Caco-2 (cell line): ENCODE measurements around the gene CLIC3. TPM values are rescaled to one million over a fixed set of nuclear protein-coding genes. Genes with fewer than 3 reads are reported as not detected.

Experiments used
- BruUV-seq: library from RNA; stranded (reverse); fragments of 400-500 nt; replicated peaks from 2 replicates; lab custom pipeline; 2021; lab: Mats Ljungman, UMichigan
- CTCF ChIA-PET: fragments of 300-600 bp; sonication (Branson Sonifier 250); formaldehyde crosslinking; loops from one replicate; lab custom pipeline; 2022; ENCODE audit warnings: antibody characterized with exemption; lab: Charles Lee
- POLR2A ChIA-PET: fragments of 300-600 bp; sonication (Branson Sonifier 250); formaldehyde crosslinking; loops from one replicate; lab custom pipeline; 2022; ENCODE audit warnings: antibody characterized with exemption; lab: Charles Lee
- DNase-seq, 2 experiments: peaks; one replicate each; pipeline versions ENCODE4 v3.0.0 to v3.0.0-alpha.2; 2020 to 2022
- H3K27me3 ChIP-seq: replicated peaks from 2 replicates; pipeline ENCODE4 v1.6.0; 2011; ENCODE audit warnings: low read length; ENCODE audit not compliant: control insufficient read depth, insufficient read depth
- H3K36me3 ChIP-seq: 2 replicates; pipeline ENCODE4 v1.5.1; 2011; ENCODE audit warnings: low read length; ENCODE audit not compliant: control insufficient read depth, insufficient read depth
- H3K4me1 ChIP-seq: fragments of 250-450 bp; sonication (Bioruptor Pico); 2 replicates; pipeline ENCODE4 v1.5.1; 2020; ENCODE audit warnings: mild to moderate bottlenecking
- H3K4me3 ChIP-seq: 2 replicates; pipeline ENCODE4 v1.5.1; 2011; ENCODE audit warnings: low read depth, mild to moderate bottlenecking, control low read depth, low read length
- H3K9me3 ChIP-seq: fragments of 250-450 bp; sonication (Bioruptor Pico); 2 replicates; pipeline ENCODE4 v1.5.1; 2020; ENCODE audit warnings: mild to moderate bottlenecking, moderate library complexity
- H3K27ac Mint-ChIP-seq: one replicate; pipeline ENCODE4 v1.8.0; 2022; ENCODE audit warnings: mixed read lengths; ENCODE audit not compliant: unreplicated experiment
- H3K27me3 Mint-ChIP-seq: one replicate; pipeline ENCODE4 v1.8.0; 2022; ENCODE audit warnings: mixed read lengths; ENCODE audit not compliant: insufficient read depth, unreplicated experiment
- H3K36me3 Mint-ChIP-seq: one replicate; pipeline ENCODE4 v1.8.0; 2022; ENCODE audit warnings: mild to moderate bottlenecking, mixed read lengths; ENCODE audit not compliant: insufficient read depth, unreplicated experiment
- H3K4me1 Mint-ChIP-seq: one replicate; pipeline ENCODE4 v1.8.0; 2022; ENCODE audit warnings: low read depth, mixed read lengths; ENCODE audit not compliant: unreplicated experiment
- H3K4me3 Mint-ChIP-seq: one replicate; pipeline ENCODE4 v1.8.0; 2022; ENCODE audit warnings: mild to moderate bottlenecking, moderate library complexity, mixed read lengths; ENCODE audit not compliant: unreplicated experiment
- H3K9me3 Mint-ChIP-seq: one replicate; pipeline ENCODE4 v1.8.0; 2022; ENCODE audit warnings: mixed read lengths; ENCODE audit not compliant: unreplicated experiment
- intact Hi-C: fragments of 100-400 bp; cut with micrococcal nuclease; formaldehyde crosslinking; loops from one replicate; pipeline ENCODE4 v1.10.0; 2022; ENCODE audit not compliant: unreplicated experiment
- total RNA-seq: library from RNA; stranded (reverse); gene quantifications from 2 replicates; pipeline ENCODE4 v1.2.3, GENCODE V29; 2022
- TF ChIP-seq, protein P1 (sequence below), 2 experiments: fragments of 200-600 bp in 1 of 2; IDR thresholded peaks; 1 replicate in 1 of 2; 2 replicates in 1 of 2; pipeline versions ENCODE4 v1.5.1 to v1.8.0; 2011 to 2022; ENCODE audit warnings: antibody characterized with exemption in 1 of 2, control low read depth in 1 of 2, inconsistent platforms in 1 of 2, low read depth in 1 of 2, low read length in 1 of 2, mild to moderate bottlenecking in 1 of 2, moderate library complexity in 1 of 2; ENCODE audit not compliant: insufficient read depth in 1 of 2, severe bottlenecking in 1 of 2, unreplicated experiment in 1 of 2

Gene CLIC3
- total RNA-seq, 1 experiment from 2014 or later: 4.7 TPM

DNA sequence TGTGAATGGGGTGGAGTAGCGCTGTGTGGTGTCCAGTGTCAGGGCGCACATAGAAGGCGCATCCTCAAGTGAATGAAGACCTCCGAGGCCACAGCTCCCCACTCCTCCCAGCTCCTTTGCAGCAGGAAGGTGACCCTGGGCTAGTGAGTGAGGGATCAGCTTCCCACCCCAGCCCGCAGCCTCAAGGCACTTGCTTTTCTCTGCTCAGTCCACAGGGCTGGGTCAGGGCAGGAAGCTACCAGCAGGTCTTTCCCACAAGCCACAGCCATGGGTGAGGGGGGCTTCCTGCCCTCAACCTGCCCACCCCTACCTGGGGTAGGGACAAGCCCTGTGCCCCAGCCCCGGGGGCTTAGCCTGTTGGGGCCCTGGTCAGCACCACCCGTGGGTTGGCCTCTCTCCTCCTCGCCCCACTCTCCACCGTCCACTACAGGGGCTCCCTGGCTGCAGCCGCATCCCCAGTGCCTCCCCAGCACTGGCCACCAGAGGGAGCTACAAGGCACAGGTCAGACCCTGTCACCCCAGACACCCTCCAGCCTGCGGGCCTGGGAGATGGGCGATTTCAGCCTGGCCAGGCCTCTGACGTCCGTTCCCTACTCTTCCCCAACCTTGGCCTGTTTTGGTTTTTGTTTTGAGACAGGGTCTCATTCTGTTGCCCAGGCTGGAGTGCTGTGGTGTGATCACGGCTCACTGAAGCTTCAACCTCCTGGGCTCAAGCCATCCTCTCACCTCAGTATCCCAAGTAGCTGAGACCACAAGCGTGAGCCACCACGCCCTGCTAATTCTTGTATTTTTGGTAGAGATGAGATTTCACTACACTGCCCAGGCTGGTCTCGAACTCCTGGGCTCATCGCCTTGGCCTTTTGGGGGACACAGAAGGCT, 32.9 kb upstream of the CLIC3 start:
- DNase-seq: peak; percentile 85 to 90
- CTCF ChIA-PET: interaction anchor here (0.5 to 3.6 kb wide), 39 partner anchors 10 to 334 kb away, joined by 3 to 42 read pairs (median 4); partner anchors contain the start of genes AJM1, CLIC3, ENTPD2 and FBXW5
- POLR2A ChIA-PET: interaction anchor here (0.6 to 1.4 kb wide), 2 partner anchors 37 to 57 kb away, joined by 3 to 6 read pairs; partner anchors contain the start of gene MAN1B1
- Mint-ChIP-seq H3K4me3 (peak overlapping the region; percentile 74), H3K27me3 (no peaks in the 10 kb centered on the region), H3K4me1 (no peaks in the 10 kb centered on the region), H3K9me3 (no peaks in the 10 kb centered on the region), H3K27ac (peak overlapping the region; percentile 42), H3K36me3 (peaks cover 5% of the 10 kb centered on the region)
- H3K4me1 ChIP-seq: peaks cover 14% of the 10 kb centered on the region
- peak overlapping the region; percentile 75 for H3K4me3 ChIP-seq
- no peaks in the 10 kb centered on the region for H3K27me3 ChIP-seq
- TF ChIP-seq, protein P1, sequence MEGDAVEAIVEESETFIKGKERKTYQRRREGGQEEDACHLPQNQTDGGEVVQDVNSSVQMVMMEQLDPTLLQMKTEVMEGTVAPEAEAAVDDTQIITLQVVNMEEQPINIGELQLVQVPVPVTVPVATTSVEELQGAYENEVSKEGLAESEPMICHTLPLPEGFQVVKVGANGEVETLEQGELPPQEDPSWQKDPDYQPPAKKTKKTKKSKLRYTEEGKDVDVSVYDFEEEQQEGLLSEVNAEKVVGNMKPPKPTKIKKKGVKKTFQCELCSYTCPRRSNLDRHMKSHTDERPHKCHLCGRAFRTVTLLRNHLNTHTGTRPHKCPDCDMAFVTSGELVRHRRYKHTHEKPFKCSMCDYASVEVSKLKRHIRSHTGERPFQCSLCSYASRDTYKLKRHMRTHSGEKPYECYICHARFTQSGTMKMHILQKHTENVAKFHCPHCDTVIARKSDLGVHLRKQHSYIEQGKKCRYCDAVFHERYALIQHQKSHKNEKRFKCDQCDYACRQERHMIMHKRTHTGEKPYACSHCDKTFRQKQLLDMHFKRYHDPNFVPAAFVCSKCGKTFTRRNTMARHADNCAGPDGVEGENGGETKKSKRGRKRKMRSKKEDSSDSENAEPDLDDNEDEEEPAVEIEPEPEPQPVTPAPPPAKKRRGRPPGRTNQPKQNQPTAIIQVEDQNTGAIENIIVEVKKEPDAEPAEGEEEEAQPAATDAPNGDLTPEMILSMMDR (IDR thresholded peaks at IDR 0.05; ENCODE audit: insufficient read depth in 1 of 2, low read depth in 1 of 2, low read length in 1 of 2, severe bottlenecking in 1 of 2, unreplicated experiment in 1 of 2): peak; percentile 86 to 97
- intact Hi-C loops: loop anchor here (2.0 kb wide), 1 partner anchor 80 kb away; no protein-coding TSS in a partner anchor
- BruUV-seq: no TSS peak
- no peaks in the 10 kb centered on the region for H3K36me3 ChIP-seq
- no peaks in the 10 kb centered on the region for H3K9me3 ChIP-seq

DNA sequence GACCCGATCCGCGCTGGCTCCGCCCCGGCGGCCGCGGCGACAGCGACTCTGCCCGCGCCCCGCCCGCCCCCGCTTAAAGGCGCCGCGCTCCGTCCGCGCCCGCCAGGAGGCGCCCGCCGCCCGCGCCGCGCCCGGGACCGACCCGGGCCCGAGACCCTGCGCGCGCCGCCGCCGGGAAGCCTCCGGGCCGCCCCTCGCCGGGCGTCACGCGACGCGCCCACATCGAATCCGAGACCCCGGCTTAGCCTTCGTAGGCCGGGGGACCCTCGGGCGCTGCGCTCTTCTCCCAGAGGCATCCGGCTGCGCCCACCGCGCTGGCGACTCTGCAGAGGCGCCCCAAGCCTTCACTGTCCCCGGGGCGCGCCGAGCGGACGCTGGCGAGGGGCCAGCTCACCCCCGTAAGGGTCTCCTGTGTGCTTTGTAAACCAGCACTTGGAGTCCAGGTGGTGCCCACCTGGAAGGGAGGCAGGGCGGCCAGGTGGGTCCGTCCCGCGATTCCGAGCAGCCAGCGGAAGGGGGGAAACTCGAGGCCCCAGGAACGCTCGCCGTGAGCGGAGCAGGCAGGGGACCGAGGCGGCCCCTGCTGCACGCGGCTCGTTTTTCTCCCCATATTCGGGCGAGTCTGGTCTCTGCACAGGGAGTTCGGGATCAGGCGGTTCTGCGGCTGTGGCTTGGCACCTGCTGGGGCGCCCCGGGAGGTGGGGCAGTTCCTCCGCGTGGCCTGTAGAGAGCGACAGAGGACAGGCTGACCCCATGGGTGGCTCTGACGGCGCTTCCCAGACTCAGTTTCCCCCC, 32.1 kb upstream of the CLIC3 start:
- peak; percentile 69 to 82 for DNase-seq
- TF ChIP-seq, protein P1 (IDR thresholded peaks at IDR 0.05; ENCODE audit: insufficient read depth in 1 of 2, low read depth in 1 of 2, low read length in 1 of 2, severe bottlenecking in 1 of 2, unreplicated experiment in 1 of 2): peak in 1 of 2 experiments; percentile 69
- peaks cover 14% of the 10 kb centered on the region for H3K4me1 ChIP-seq
- H3K4me3 ChIP-seq: peak overlapping the region; percentile 75
- H3K27me3 Mint-ChIP-seq: no peaks in the 10 kb centered on the region
- H3K27me3 ChIP-seq: no peaks in the 10 kb centered on the region
- intact Hi-C loops: loop anchor here (2.0 kb wide), 1 partner anchor 80 kb away; no protein-coding TSS in a partner anchor
- ChIA-PET CTCF (interaction anchor here (0.6 to 3.6 kb wide), 23 partner anchors 18 to 238 kb away, joined by 3 to 42 read pairs (median 5); partner anchors contain the start of genes CLIC3, FBXW5, MAN1B1 and PAXX), POLR2A (interaction anchor here (0.6 to 1.4 kb wide), 2 partner anchors 37 to 58 kb away, joined by 3 to 6 read pairs; partner anchors contain the start of gene MAN1B1)
- H3K9me3 ChIP-seq: no peaks in the 10 kb centered on the region
- H3K27ac Mint-ChIP-seq: no peak overlapping the region
- H3K4me1 Mint-ChIP-seq: no peaks in the 10 kb centered on the region
- H3K9me3 Mint-ChIP-seq: no peaks in the 10 kb centered on the region
- peaks cover 5% of the 10 kb centered on the region for H3K36me3 Mint-ChIP-seq
- peak overlapping the region; percentile 74 for H3K4me3 Mint-ChIP-seq
- H3K36me3 ChIP-seq: no peaks in the 10 kb centered on the region
- BruUV-seq: no TSS peak
